ENCODE data around the gene KLHDC4. TPM values are rescaled to one million over a fixed set of nuclear protein-coding genes. Genes with fewer than 3 reads are reported as not detected.

Gene KLHDC4
- total RNA-seq, 2 donors from 2014 or later: 21.8 to 79.4 TPM

- DNase-seq: peak; percentile 80
- no peaks in the 10 kb centered on the region for H3K27me3 ChIP-seq
- no peaks in the 10 kb centered on the region for H3K4me1 ChIP-seq
- TF ChIP-seq CTCF (IDR thresholded peaks at IDR 0.05): no peak
- no peak overlapping the region for H3K27ac ChIP-seq
- intact Hi-C loops (cut with DNase I): no loop called here
- H3K36me3 ChIP-seq: peaks cover 8% of the 10 kb centered on the region
- H3K9me3 ChIP-seq: no peaks in the 10 kb centered on the region
- H3K9ac ChIP-seq (ENCODE audit: low read depth in 2 of 2, low read length in 2 of 2): no peak overlapping the region
- no peak overlapping the region for H3K4me3 ChIP-seq
Measured at GRCh38 chr16:87744750-87745514, 20.9 kb downstream of the KLHDC4 start.

DNA sequence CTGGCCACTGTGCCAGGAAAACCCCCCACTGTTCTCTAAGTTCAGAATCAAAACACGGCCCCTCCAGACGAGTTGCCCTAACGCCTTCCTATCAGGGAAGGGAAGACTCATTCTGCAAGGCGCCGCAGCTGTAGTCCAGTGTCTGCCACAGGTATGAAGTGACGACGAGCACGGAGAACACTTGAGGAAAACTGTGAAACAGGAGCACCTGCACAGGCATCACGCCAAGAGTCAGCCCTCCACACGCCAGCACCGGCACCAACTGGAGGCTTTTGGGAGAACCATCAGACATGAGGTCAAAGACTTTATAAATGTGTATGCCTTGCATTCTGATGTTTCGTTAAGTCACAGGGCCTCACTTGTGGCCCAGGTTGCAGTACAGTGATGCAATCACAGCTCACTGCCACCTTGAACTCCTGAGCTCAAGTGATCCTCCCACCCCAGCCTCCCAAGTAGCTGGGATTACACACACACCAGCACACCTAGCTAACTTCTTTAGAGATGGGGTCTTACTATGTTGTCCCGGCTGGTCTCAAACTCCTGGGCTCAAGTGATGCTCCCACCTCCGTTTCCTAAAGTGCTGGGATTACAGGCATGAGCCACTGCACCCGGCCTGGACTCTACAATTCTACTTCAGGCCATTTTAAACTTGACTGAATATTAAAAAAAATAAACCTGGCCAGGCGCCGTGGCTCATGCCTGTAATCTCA is 22.9 kb downstream of the KLHDC4 start:
- H3K36me3 ChIP-seq: peaks cover 8% of the 10 kb centered on the region
- no peak overlapping the region for H3K9ac ChIP-seq (ENCODE audit: low read depth in 2 of 2, low read length in 2 of 2)
- H3K27ac ChIP-seq: no peak overlapping the region
- H3K4me3 ChIP-seq: no peak overlapping the region
- H3K4me1 ChIP-seq: no peaks in the 10 kb centered on the region
- no peaks in the 10 kb centered on the region for H3K27me3 ChIP-seq
- no peak for DNase-seq
- H3K9me3 ChIP-seq: no peaks in the 10 kb centered on the region
- intact Hi-C loops (cut with DNase I): no loop called here
- TF ChIP-seq CTCF (IDR thresholded peaks at IDR 0.05): no peak

- H3K9ac ChIP-seq (ENCODE audit: low read depth in 2 of 2, low read length in 2 of 2): no peak overlapping the region
- intact Hi-C loops (cut with DNase I): no loop called here
- no peaks in the 10 kb centered on the region for H3K9me3 ChIP-seq
- H3K27ac ChIP-seq: no peak overlapping the region
- DNase-seq: no peak
- no peak overlapping the region for H3K4me3 ChIP-seq
- H3K4me1 ChIP-seq: no peaks in the 10 kb centered on the region
- H3K36me3 ChIP-seq: peaks cover 8% of the 10 kb centered on the region
- TF ChIP-seq CTCF (IDR thresholded peaks at IDR 0.05): no peak
- H3K27me3 ChIP-seq: no peaks in the 10 kb centered on the region
Measured at GRCh38 chr16:87741700-87742415, 23.9 kb downstream of the KLHDC4 start.

GRCh38 chr16:87740909-87741424 is 24.8 kb downstream of the KLHDC4 start:
- intact Hi-C loops (cut with DNase I): no loop called here
- no peak overlapping the region for H3K4me3 ChIP-seq
- peaks cover 3% of the 10 kb centered on the region for H3K36me3 ChIP-seq

More at GRCh38 chr16:87740909-87741424, 24.8 kb downstream of the KLHDC4 start:
- H3K9me3 ChIP-seq: no peaks in the 10 kb centered on the region
- no peak for TF ChIP-seq CTCF (IDR thresholded peaks at IDR 0.05)
- H3K27ac ChIP-seq: no peak overlapping the region
- no peaks in the 10 kb centered on the region for H3K4me1 ChIP-seq
- DNase-seq: no peak
- no peak overlapping the region for H3K9ac ChIP-seq (ENCODE audit: low read depth in 2 of 2, low read length in 2 of 2)
- H3K27me3 ChIP-seq: no peaks in the 10 kb centered on the region
